ENCODE data around the gene TBC1D9B. TPM values are rescaled to one million over a fixed set of nuclear protein-coding genes. Genes with fewer than 3 reads are reported as not detected.

The TBC1D9B gene
- total and polyA plus RNA-seq, 8 donors: 80.6 to 124 (median 97.0) TPM

GRCh38 chr5:179867476-179867875, 40.2 kb downstream of the TBC1D9B start:
- Histone ChIP-seq H3K4me1 (no peaks in the 10 kb centered on the region), H3K36me3 (peaks cover 0 to 97% of the 10 kb centered on the region in 2 donors), H3K27ac (no peak overlapping the region), H3K4me3 (no peak overlapping the region), H3K9me3 (peaks cover 0 to 1% of the 10 kb centered on the region in 2 donors), H3K27me3 (no peaks in the 10 kb centered on the region)
- DNase-seq: peak in 1 of 4 donors; percentile 59
- intact Hi-C loops (cut with DNase I): no loop called here
- no peak for ATAC-seq
- no peak for TF ChIP-seq CTCF (IDR thresholded peaks at IDR 0.05)

- H3K4me1 ChIP-seq: no peaks in the 10 kb centered on the region
- DNase-seq: peak in 1 of 4 donors; percentile 44
- H3K4me3 ChIP-seq: no peak overlapping the region
- H3K9me3 ChIP-seq: peaks cover 0 to 5% of the 10 kb centered on the region in 2 donors
- no peak for TF ChIP-seq CTCF (IDR thresholded peaks at IDR 0.05)
- ATAC-seq: no peak
- H3K27me3 ChIP-seq: no peaks in the 10 kb centered on the region
- H3K36me3 ChIP-seq: peaks cover 0 to 97% of the 10 kb centered on the region in 2 donors
- intact Hi-C loops (cut with DNase I): no loop called here
- no peak overlapping the region for H3K27ac ChIP-seq
Measured at GRCh38 chr5:179867079-179867465, 40.6 kb downstream of the TBC1D9B start.

- Histone ChIP-seq H3K4me1 (no peaks in the 10 kb centered on the region), H3K27me3 (no peaks in the 10 kb centered on the region), H3K36me3 (peaks cover 0 to 95% of the 10 kb centered on the region in 2 donors), H3K4me3 (no peak overlapping the region), H3K27ac (no peak overlapping the region), H3K9me3 (peaks cover 0 to 5% of the 10 kb centered on the region in 2 donors)
- intact Hi-C loops (cut with DNase I): no loop called here
- ATAC-seq: no peak
- peak in 1 of 4 donors; percentile 29 for DNase-seq
- no peak for TF ChIP-seq CTCF (IDR thresholded peaks at IDR 0.05)
Measured at GRCh38 chr5:179866241-179867078, 41.2 kb downstream of the TBC1D9B start.

- Histone ChIP-seq H3K4me1 (no peaks in the 10 kb centered on the region), H3K27ac (no peak overlapping the region), H3K4me3 (no peak overlapping the region), H3K36me3 (peaks cover 0 to 87% of the 10 kb centered on the region in 2 donors), H3K9me3 (peaks cover 0 to 5% of the 10 kb centered on the region in 2 donors), H3K27me3 (no peaks in the 10 kb centered on the region)
- intact Hi-C loops (cut with DNase I): no loop called here
- ATAC-seq: no peak
- no peak for TF ChIP-seq CTCF (IDR thresholded peaks at IDR 0.05)
- peak in 1 of 4 donors; percentile 61 for DNase-seq
Measured at GRCh38 chr5:179865491-179866240, 42.0 kb downstream of the TBC1D9B start.

GRCh38 chr5:179864686-179865085, 43.0 kb downstream of the TBC1D9B start:
- intact Hi-C loops (cut with DNase I): no loop called here
- DNase-seq (peak in 1 of 4 donors; percentile 44), ATAC-seq (no peak)
- Histone ChIP-seq H3K27me3 (no peaks in the 10 kb centered on the region), H3K4me3 (no peak overlapping the region), H3K27ac (no peak overlapping the region), H3K9me3 (peaks cover 0 to 5% of the 10 kb centered on the region in 2 donors), H3K4me1 (peaks cover under 1 to 2% of the 10 kb centered on the region in 2 donors), H3K36me3 (peaks cover 0 to 77% of the 10 kb centered on the region in 2 donors)
- TF ChIP-seq CTCF (IDR thresholded peaks at IDR 0.05): no peak
